Measurements from ENCODE around the gene FOXN1. TPM values are rescaled to one million over a fixed set of nuclear protein-coding genes. Genes with fewer than 3 reads are reported as not detected.

Gene FOXN1
- total and polyA plus RNA-seq, 2 of the 13 experiments (the other 11 are each of a cell fraction or from before 2014, with no cell fraction given), result 0.01 TPM; not detected in 1

DNA sequence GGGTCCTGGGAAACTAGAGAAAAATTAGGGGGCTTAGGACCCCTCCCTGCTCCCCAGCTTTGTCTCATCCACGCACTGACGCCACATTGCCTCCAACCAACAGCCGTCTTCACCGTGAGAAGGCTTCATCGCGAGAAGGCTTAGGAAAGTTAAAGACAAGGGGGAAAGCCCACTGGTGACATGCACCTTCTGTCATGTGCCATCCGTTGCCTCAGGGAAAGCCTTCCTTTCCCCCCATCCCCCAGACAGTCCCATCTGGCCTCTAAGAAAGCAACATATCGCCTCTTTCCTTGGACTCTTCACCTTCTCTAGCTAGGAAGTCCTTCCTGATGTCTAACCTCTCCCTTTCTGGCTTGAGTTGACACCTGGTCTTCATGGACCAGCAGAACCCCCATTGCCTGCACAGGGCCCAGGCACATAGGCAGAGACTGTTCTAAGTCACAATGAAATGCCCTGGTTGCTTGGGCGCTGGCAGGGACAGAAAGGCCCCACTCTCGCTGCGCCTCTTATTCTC is 2.1 kb downstream of the FOXN1 start (continued):
- TF ChIP-seq DMAP1 (CRISPR knock-in tag; IDR thresholded peaks at IDR 0.05), result no peak
- TF ChIP-seq, protein P1, sequence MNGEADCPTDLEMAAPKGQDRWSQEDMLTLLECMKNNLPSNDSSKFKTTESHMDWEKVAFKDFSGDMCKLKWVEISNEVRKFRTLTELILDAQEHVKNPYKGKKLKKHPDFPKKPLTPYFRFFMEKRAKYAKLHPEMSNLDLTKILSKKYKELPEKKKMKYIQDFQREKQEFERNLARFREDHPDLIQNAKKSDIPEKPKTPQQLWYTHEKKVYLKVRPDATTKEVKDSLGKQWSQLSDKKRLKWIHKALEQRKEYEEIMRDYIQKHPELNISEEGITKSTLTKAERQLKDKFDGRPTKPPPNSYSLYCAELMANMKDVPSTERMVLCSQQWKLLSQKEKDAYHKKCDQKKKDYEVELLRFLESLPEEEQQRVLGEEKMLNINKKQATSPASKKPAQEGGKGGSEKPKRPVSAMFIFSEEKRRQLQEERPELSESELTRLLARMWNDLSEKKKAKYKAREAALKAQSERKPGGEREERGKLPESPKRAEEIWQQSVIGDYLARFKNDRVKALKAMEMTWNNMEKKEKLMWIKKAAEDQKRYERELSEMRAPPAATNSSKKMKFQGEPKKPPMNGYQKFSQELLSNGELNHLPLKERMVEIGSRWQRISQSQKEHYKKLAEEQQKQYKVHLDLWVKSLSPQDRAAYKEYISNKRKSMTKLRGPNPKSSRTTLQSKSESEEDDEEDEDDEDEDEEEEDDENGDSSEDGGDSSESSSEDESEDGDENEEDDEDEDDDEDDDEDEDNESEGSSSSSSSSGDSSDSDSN (CRISPR knock-in tag; IDR thresholded peaks at IDR 0.05), result no peak
- TF ChIP-seq ZNF205 (CRISPR knock-in tag; IDR thresholded peaks at IDR 0.05), result no peak
- TF ChIP-seq ZNF556 (CRISPR knock-in tag; IDR thresholded peaks at IDR 0.05; ENCODE audit: borderline replicate concordance), result no peak
- no peak for TF ChIP-seq ZNF724P (CRISPR knock-in tag; IDR thresholded peaks at IDR 0.05; ENCODE audit: borderline replicate concordance)
- no peak for TF ChIP-seq YY1 (IDR thresholded peaks at IDR 0.05; ENCODE audit: insufficient read depth, insufficient replicate concordance, low read depth, low read length)
- no peak for TF ChIP-seq SOX6 (IDR thresholded peaks at IDR 0.05)
- no peak for TF ChIP-seq SOX6 (CRISPR knock-in tag; IDR thresholded peaks at IDR 0.05)
- no peak for TF ChIP-seq ZNF549 (CRISPR knock-in tag; IDR thresholded peaks at IDR 0.05)
- TF ChIP-seq PHB2 (IDR thresholded peaks at IDR 0.05; ENCODE audit: partially characterized antibody), result no peak

- Histone ChIP-seq H3K9me3 (ENCODE audit: low read length) (no peaks in the 10 kb centered on the region), H3K4me2 (ENCODE audit: low read depth, low read length) (no peak overlapping the region), H3K9ac (ENCODE audit: insufficient read depth, low read depth, low read length) (no peak overlapping the region), H3K79me2 (ENCODE audit: insufficient read depth, low read length) (no peaks in the 10 kb centered on the region), H3K4me3 (replicated peaks in 1 of 3; ENCODE audit: insufficient read depth in 1 of 3, low read depth in 2 of 3, low read length in 3 of 3) (no peak overlapping the region), H3K27ac (ENCODE audit: extremely low read length, insufficient read depth, low read length) (no peak overlapping the region), H2AFZ (ENCODE audit: low read length) (no peak overlapping the region), H3K27me3 (ENCODE audit: control insufficient read depth in 1 of 2, insufficient read depth in 2 of 2, low read length in 2 of 2) (peaks cover 15 to 79% of the 10 kb centered on the region in 2 experiments), H3K36me3 (replicated peaks in 1 of 2; ENCODE audit: control insufficient read depth in 1 of 2, insufficient read depth in 2 of 2, low read length in 2 of 2) (no peaks in the 10 kb centered on the region), H4K20me1 (ENCODE audit: insufficient read depth, low read length) (no peaks in the 10 kb centered on the region), H3K4me1 (ENCODE audit: insufficient read depth, low read length) (no peaks in the 10 kb centered on the region)
- in situ Hi-C loops (cut with HindIII; ENCODE audit: extremely low pct_ligation_motif_present, low pct_unique_long_range_greater_than_20kb), result no loop called here
- no peak for FAIRE-seq
- ChIA-PET CTCF (ENCODE audit: low intra/inter-chr PET ratio, low total read pairs) (no interaction called here), POLR2A (no interaction called here)
- intact Hi-C loops (cut with micrococcal nuclease; ENCODE audit: unreplicated experiment), result no loop called here
- 26% methylated on average over 6 of the region's 7 CpGs for WGBS (ENCODE audit: low lambda C conversion rate)
- BruUV-seq (replicated peaks), result no TSS peak
- TF ChIP-seq ZNF274 (CRISPR knock-in tag; IDR thresholded peaks at IDR 0.05) (no peak), NCOA1 (CRISPR knock-in tag; IDR thresholded peaks at IDR 0.05) (no peak)
- no peak for DNase-seq (ENCODE audit: low spot score)
- ATAC-seq, result no peak
Observed at GRCh38 chr17:28509789-28510188, 3.6 kb downstream of the FOXN1 start.

Data from HepG2 (cell line).